GM10847 (cell line): ENCODE results near the gene EGFR.

Experiments used
- POLR2A ChIP-seq: IDR thresholded peaks from 2 replicates; pipeline ENCODE4 v1.6.1; 2011; ENCODE audit not compliant: insufficient read length; ENCODE audit errors: extremely low read depth

Gene EGFR

GRCh38 chr7:55134786-55135185 is 116.0 kb downstream of the EGFR start:
- no peak for TF ChIP-seq POLR2A

- TF ChIP-seq POLR2A = no peak
Measured at GRCh38 chr7:55135462-55135861, 116.6 kb downstream of the EGFR start.

GRCh38 chr7:55138663-55139062 is 119.8 kb downstream of the EGFR start:
- no peak for TF ChIP-seq POLR2A

GRCh38 chr7:55140221-55140940 is 121.6 kb downstream of the EGFR start:
- no peak for TF ChIP-seq POLR2A

- no peak for TF ChIP-seq POLR2A
Measured at GRCh38 chr7:55140941-55141278, 122.1 kb downstream of the EGFR start.

- no peak for TF ChIP-seq POLR2A
Measured at GRCh38 chr7:55142919-55143600, 124.2 kb downstream of the EGFR start.

- TF ChIP-seq POLR2A = no peak
Measured at GRCh38 chr7:55144333-55145317, 125.8 kb downstream of the EGFR start.

- no peak for TF ChIP-seq POLR2A
Measured at GRCh38 chr7:55145606-55146005, 126.8 kb downstream of the EGFR start.

GRCh38 chr7:55147101-55147500 is 128.3 kb downstream of the EGFR start:
- no peak for TF ChIP-seq POLR2A

GRCh38 chr7:55147736-55148135 is 128.9 kb downstream of the EGFR start:
- no peak for TF ChIP-seq POLR2A

- no peak for TF ChIP-seq POLR2A
Measured at GRCh38 chr7:55148571-55148970, 129.8 kb downstream of the EGFR start.

- TF ChIP-seq POLR2A = no peak
Measured at GRCh38 chr7:55149001-55149400, 130.2 kb downstream of the EGFR start.

- no peak for TF ChIP-seq POLR2A
Measured at GRCh38 chr7:55150166-55150565, 131.3 kb downstream of the EGFR start.

GRCh38 chr7:55150709-55151451 is 132.1 kb downstream of the EGFR start:
- TF ChIP-seq POLR2A = no peak

GRCh38 chr7:55152516-55152915 is 133.7 kb downstream of the EGFR start:
- no peak for TF ChIP-seq POLR2A
